Endodermal cell (in vitro differentiated cells): Measurements from ENCODE around the gene MYO6. TPM values are rescaled to one million over a fixed set of nuclear protein-coding genes. Genes with fewer than 3 reads are reported as not detected.
A peak's percentile ranks its signal among the peaks of the same experiment; 100 is the strongest.

Experiments used
- DNase-seq: peaks from one replicate; pipeline ENCODE4 v3.0.0-alpha.2; 2017
- H3K27ac ChIP-seq: 2 replicates; pipeline ENCODE4 v1.5.1; 2013; ENCODE audit warnings: mild to moderate bottlenecking, low read depth, low read length, moderate library complexity
- H3K27me3 ChIP-seq: 2 replicates; pipeline ENCODE4 v1.6.1; 2013; ENCODE audit warnings: mild to moderate bottlenecking, low read length, moderate library complexity; ENCODE audit not compliant: insufficient read depth, control insufficient read depth, poor library complexity, severe bottlenecking
- H3K36me3 ChIP-seq: 2 replicates; pipeline ENCODE4 v1.7.0; 2013; ENCODE audit warnings: mild to moderate bottlenecking, low read length, moderate library complexity; ENCODE audit not compliant: control insufficient read depth, insufficient read depth
- H3K4me1 ChIP-seq: one replicate; pipeline ENCODE4 v1.7.0; 2013; ENCODE audit warnings: low read length; ENCODE audit not compliant: control insufficient read depth, insufficient read depth
- H3K4me3 ChIP-seq: 2 replicates; pipeline ENCODE4 v1.5.1; 2013; ENCODE audit warnings: mild to moderate bottlenecking, low read length, moderate library complexity
- H3K9ac ChIP-seq: 2 replicates; pipeline ENCODE4 v1.6.1; 2013; ENCODE audit warnings: mild to moderate bottlenecking, low read length, moderate library complexity; ENCODE audit not compliant: poor library complexity, severe bottlenecking; ENCODE audit errors: extremely low read depth
- H3K9me3 ChIP-seq: 2 replicates; pipeline ENCODE4 v1.6.1; 2013; ENCODE audit warnings: mild to moderate bottlenecking, low read length, moderate library complexity; ENCODE audit not compliant: control insufficient read depth
- H3K27ac Mint-ChIP-seq: 2 replicates; pipeline ENCODE4 v1.8.0; 2020; ENCODE audit warnings: mixed read lengths
- H3K27me3 Mint-ChIP-seq: 2 replicates; pipeline ENCODE4 v1.8.0; 2021; ENCODE audit warnings: mild to moderate bottlenecking, mixed read lengths; ENCODE audit not compliant: insufficient read depth
- H3K36me3 Mint-ChIP-seq: 2 replicates; pipeline ENCODE4 v1.8.0; 2020; ENCODE audit warnings: low read depth, mixed read lengths
- H3K4me1 Mint-ChIP-seq: 2 replicates; pipeline ENCODE4 v1.8.0; 2020; ENCODE audit warnings: mixed read lengths
- H3K4me3 Mint-ChIP-seq: 2 replicates; pipeline ENCODE4 v1.8.0; 2020; ENCODE audit warnings: mild to moderate bottlenecking, moderate library complexity, mixed read lengths
- H3K9me3 Mint-ChIP-seq: 2 replicates; pipeline ENCODE4 v1.8.0; 2020; ENCODE audit warnings: mild to moderate bottlenecking, mixed read lengths
- CTCF ChIP-seq: fragments of 200-600 bp; sonication (generic); conservative IDR thresholded peaks from 2 replicates; pipeline ENCODE4 v1.5.0; 2021; ENCODE audit warnings: antibody characterized with exemption, mild to moderate bottlenecking
- WGBS, 2 experiments: methylation state at CpG; one replicate each; pipeline versions ENCODE4 v1.1.5 to v1.1.7; 2013; ENCODE audit warnings: missing lambda C conversion rate in 2 of 2, mixed read lengths in 1 of 2; ENCODE audit not compliant: insufficient coverage in 1 of 2, insufficient read length in 1 of 2; 5-methylcytosine and 5-hydroxymethylcytosine counted together
- total RNA-seq, 2 donors: library from RNA; stranded (reverse); fragmentation: NEBNext Ultra II Directional in 1 of 2; extraction: Animal tissue kit (Norgen Biotek cat#: 25700) in 1 of 2; gene quantifications; 2 replicates in 1 of 2; 3 replicates in 1 of 2; pipeline ENCODE4 v1.2.1, GENCODE V29; 2021

The MYO6 gene
- total RNA-seq, 2 donors from 2014 or later = 58.7 to 89.9 TPM

GRCh38 chr6:75884822-75885221 is 135.8 kb downstream of the MYO6 start:
- no peak for DNase-seq
- no peaks in the 10 kb centered on the region for H3K27me3 Mint-ChIP-seq
- Histone ChIP-seq H3K27ac (no peak overlapping the region), H3K9me3 (no peaks in the 10 kb centered on the region), H3K9ac (no peak overlapping the region), H3K4me3 (no peak overlapping the region), H3K36me3 (peaks cover 57% of the 10 kb centered on the region), H3K4me1 (no peaks in the 10 kb centered on the region), H3K27me3 (no peaks in the 10 kb centered on the region)
- no peak for TF ChIP-seq CTCF
- WGBS, 2 experiments = 84% methylated on average over 2 of the region's 2 CpGs; no CpG with 5 or more reads in 1 of the 2 experiments
- H3K9me3 Mint-ChIP-seq = no peaks in the 10 kb centered on the region
- peaks cover 49% of the 10 kb centered on the region for H3K36me3 Mint-ChIP-seq
- no peak overlapping the region for H3K27ac Mint-ChIP-seq
- no peaks in the 10 kb centered on the region for H3K4me1 Mint-ChIP-seq
- no peak overlapping the region for H3K4me3 Mint-ChIP-seq

GRCh38 chr6:75892384-75892783 is 143.3 kb downstream of the MYO6 start:
- Histone ChIP-seq H3K27me3 (no peaks in the 10 kb centered on the region), H3K4me1 (no peaks in the 10 kb centered on the region), H3K9ac (no peak overlapping the region), H3K36me3 (peaks cover 50% of the 10 kb centered on the region), H3K9me3 (no peaks in the 10 kb centered on the region), H3K4me3 (no peak overlapping the region), H3K27ac (no peak overlapping the region)
- Mint-ChIP-seq H3K9me3 (no peaks in the 10 kb centered on the region), H3K4me3 (no peak overlapping the region), H3K4me1 (no peaks in the 10 kb centered on the region), H3K27ac (no peak overlapping the region), H3K36me3 (peaks cover 34% of the 10 kb centered on the region), H3K27me3 (no peaks in the 10 kb centered on the region)
- 96 to 100% methylated on average over 1 to 8 of the region's 8 CpGs for WGBS, 2 experiments
- no peak for DNase-seq
- no peak for TF ChIP-seq CTCF

- DNase-seq = no peak
- peak; percentile 87 for TF ChIP-seq CTCF
These were observed 144.2 kb downstream of the MYO6 start for GRCh38 chr6:75893058-75893775.

More at GRCh38 chr6:75893058-75893775, 144.2 kb downstream of the MYO6 start:
- Histone ChIP-seq H3K27me3 (no peaks in the 10 kb centered on the region), H3K9ac (no peak overlapping the region), H3K9me3 (no peaks in the 10 kb centered on the region), H3K27ac (no peak overlapping the region), H3K4me1 (no peaks in the 10 kb centered on the region), H3K4me3 (no peak overlapping the region), H3K36me3 (peaks cover 51% of the 10 kb centered on the region)
- no peak overlapping the region for H3K4me3 Mint-ChIP-seq
- WGBS, 2 experiments = 26% methylated on average over 4 to 5 of the region's 5 CpGs
- no peaks in the 10 kb centered on the region for H3K9me3 Mint-ChIP-seq
- H3K4me1 Mint-ChIP-seq = no peaks in the 10 kb centered on the region
- peaks cover 30% of the 10 kb centered on the region for H3K36me3 Mint-ChIP-seq
- no peak overlapping the region for H3K27ac Mint-ChIP-seq
- no peaks in the 10 kb centered on the region for H3K27me3 Mint-ChIP-seq
